ENCODE data around the gene TGFB2. TPM values are rescaled to one million over a fixed set of nuclear protein-coding genes. Genes with fewer than 3 reads are reported as not detected.
A peak's percentile ranks its signal among the peaks of the same experiment; 100 is the strongest.

TGFB2 gene
- polyA plus RNA-seq, 2 of the 4 experiments (the other 2 are of a cell fraction), result 29.7 to 65.8 TPM

- Histone ChIP-seq H3K4me3 (no peak overlapping the region), H3K27ac (no peak overlapping the region), H3K4me2 (peak overlapping the region; percentile 26; the same call in 1 of the 3 replicates), H3K9me3 (no peaks in the 10 kb centered on the region), H3K4me1 (peaks cover 28% of the 10 kb centered on the region)
- FAIRE-seq (no peak), ATAC-seq (peak; percentile 77 to 88; a peak in 5 of 6 replicates), DNase-seq (ENCODE audit: low read depth in 1 of 2, low spot score in 1 of 2) (peak; percentile 26 to 62)
- TF ChIP-seq HEYL (CRISPR knock-in tag; IDR thresholded peaks at IDR 0.05), result no peak
- peak; percentile 68 to 70 for TF ChIP-seq RAD21 (conservative IDR thresholded peaks at IDR 0.05 in 1 of 2, IDR thresholded peaks at IDR 0.05 in 1 of 2)
- TF ChIP-seq CTCF (IDR thresholded peaks at IDR 0.05), result peak; percentile 75
- TF ChIP-seq MAX (IDR thresholded peaks at IDR 0.05), result no peak
- peak; percentile 65 for TF ChIP-seq SMC3 (IDR thresholded peaks at IDR 0.05)
- WGBS (ENCODE audit: missing lambda C conversion rate), result 27% methylated on average over 2 of the region's 2 CpGs
- ChIA-PET POLR2A (interaction anchor here (0.6 to 1.0 kb wide), 2 partner anchors 15 to 47 kb away, joined by 3 read pairs; no protein-coding TSS in a partner anchor), CTCF (interaction anchor here (0.7 to 2.7 kb wide), 11 partner anchors 11 to 1513 kb away, joined by 3 to 11 read pairs (median 5); no protein-coding TSS in a partner anchor)
These were observed 45.7 kb upstream of the TGFB2 start for GRCh38 chr1:218299416-218299815.

- 92% methylated on average over 1 of the region's 1 CpG for WGBS (ENCODE audit: missing lambda C conversion rate)
- no peak for ATAC-seq
- no peak for TF ChIP-seq HOXA7 (CRISPR knock-in tag; IDR thresholded peaks at IDR 0.05)
- TF ChIP-seq NPAS2 (CRISPR knock-in tag; IDR thresholded peaks at IDR 0.05; ENCODE audit: borderline replicate concordance), result no peak
- TF ChIP-seq ELK1 (IDR thresholded peaks at IDR 0.05; ENCODE audit: low read depth, low read length), result no peak
- no peak for TF ChIP-seq JUNB (IDR thresholded peaks at IDR 0.05)
- no peak for TF ChIP-seq BHLHE40 (IDR thresholded peaks at IDR 0.05; ENCODE audit: low read depth, low read length)
- no peak for TF ChIP-seq SMC3 (IDR thresholded peaks at IDR 0.05)
- TF ChIP-seq ZSCAN20 (CRISPR knock-in tag; IDR thresholded peaks at IDR 0.05), result no peak
- TF ChIP-seq CHD2 (IDR thresholded peaks at IDR 0.05; ENCODE audit: low read length, partially characterized antibody), result no peak
- TF ChIP-seq RCOR1 (IDR thresholded peaks at IDR 0.05; ENCODE audit: low read depth, low read length), result no peak
- TF ChIP-seq ESRRA (IDR thresholded peaks at IDR 0.05; ENCODE audit: borderline replicate concordance, low read length), result no peak
- no peak for TF ChIP-seq ZNF302 (CRISPR knock-in tag; IDR thresholded peaks at IDR 0.05)
- no peak for TF ChIP-seq NR3C1 (IDR thresholded peaks at IDR 0.05)
- TF ChIP-seq FOSB (CRISPR knock-in tag; IDR thresholded peaks at IDR 0.05), result no peak
- no peak for TF ChIP-seq POLR2A (IDR thresholded peaks at IDR 0.05; ENCODE audit: low read length)
- no peak overlapping the region for H3K27ac ChIP-seq
- no peak for DNase-seq (ENCODE audit: low read depth in 1 of 2, low spot score in 1 of 2)
- CTCF ChIA-PET, result interaction anchor here (0.6 to 2.7 kb wide), 5 partner anchors 9 to 1750 kb away, joined by 3 to 8 read pairs (median 3); no protein-coding TSS in a partner anchor
- no peak for FAIRE-seq
- H3K4me2 ChIP-seq, result no peak overlapping the region
- peaks cover 19% of the 10 kb centered on the region for H3K4me1 ChIP-seq
- POLR2A ChIA-PET, result interaction anchor here (0.6 kb wide), 1 partner anchor 1074 kb away, joined by 3 read pairs; no protein-coding TSS in a partner anchor
- H3K4me3 ChIP-seq, result no peak overlapping the region
- H3K9me3 ChIP-seq, result no peaks in the 10 kb centered on the region
These were observed 43.9 kb upstream of the TGFB2 start for GRCh38 chr1:218301217-218301616.

GRCh38 chr1:218302155-218302554, 43.0 kb upstream of the TGFB2 start:
- H3K4me2 ChIP-seq, result no peak overlapping the region
- CTCF ChIA-PET, result interaction anchor here (0.7 to 0.9 kb wide), 3 partner anchors 28 to 1511 kb away, joined by 3 read pairs; no protein-coding TSS in a partner anchor
- POLR2A ChIA-PET, result no interaction called here
- TF ChIP-seq EP300 (IDR thresholded peaks at IDR 0.05), result no peak
- peak; percentile 33 to 70; a peak in 3 of 4 replicates for TF ChIP-seq CEBPB (IDR thresholded peaks at IDR 0.05)
- H3K4me3 ChIP-seq, result no peak overlapping the region
- H3K9me3 ChIP-seq, result no peaks in the 10 kb centered on the region
- ATAC-seq (no peak), FAIRE-seq (no peak), DNase-seq (ENCODE audit: low read depth in 1 of 2, low spot score in 1 of 2) (no peak)
- H3K4me1 ChIP-seq, result peaks cover 17% of the 10 kb centered on the region
- H3K27ac ChIP-seq, result no peak overlapping the region
- 91% methylated on average over 3 of the region's 3 CpGs for WGBS (ENCODE audit: missing lambda C conversion rate)
